Parathyroid adenoma (tissue), 2 donors: Measurements from ENCODE around the gene ACAP3.

Experiments
- H2AFZ ChIP-seq: fragments of 300-600 bp; sonication (generic); one replicate; pipeline ENCODE4 v1.7.0; 2017; ENCODE audit warnings: antibody characterized with exemption, mild to moderate bottlenecking
- H3K27ac ChIP-seq: fragments of 300-600 bp; sonication (generic); one replicate; pipeline ENCODE4 v1.7.0; 2017
- H3K27me3 ChIP-seq: fragments of 300-600 bp; sonication (generic); one replicate; pipeline ENCODE4 v1.7.0; 2017; ENCODE audit warnings: low read length; ENCODE audit not compliant: control insufficient read depth, insufficient read depth
- H3K36me3 ChIP-seq: fragments of 300-600 bp; sonication (generic); one replicate; pipeline ENCODE4 v1.7.0; 2017; ENCODE audit warnings: low read length; ENCODE audit not compliant: control insufficient read depth, insufficient read depth
- H3K4me1 ChIP-seq: fragments of 300-600 bp; sonication (generic); one replicate; pipeline ENCODE4 v1.7.0; 2017; ENCODE audit warnings: control low read depth
- H3K4me2 ChIP-seq: fragments of 300-600 bp; sonication (generic); one replicate; pipeline ENCODE4 v1.7.0; 2017; ENCODE audit warnings: low read length
- H3K4me3 ChIP-seq: fragments of 300-600 bp; sonication (generic); one replicate; pipeline ENCODE4 v1.7.0; 2017; ENCODE audit warnings: low read depth, low read length
- H3K79me2 ChIP-seq: fragments of 300-600 bp; sonication (generic); one replicate; pipeline ENCODE4 v1.7.0; 2017; ENCODE audit warnings: control low read depth
- H3K9ac ChIP-seq: fragments of 300-600 bp; sonication (generic); one replicate; pipeline ENCODE4 v1.7.0; 2017; ENCODE audit warnings: mild to moderate bottlenecking
- H3K9me3 ChIP-seq: fragments of 300-600 bp; sonication (generic); one replicate; pipeline ENCODE4 v1.7.0; 2017; ENCODE audit warnings: low read length; ENCODE audit not compliant: control insufficient read depth
- CTCF ChIP-seq: fragments of 300-600 bp; sonication (generic); IDR thresholded peaks from one replicate; pipeline ENCODE4 v1.7.0; 2017; ENCODE audit warnings: antibody characterized with exemption, mild to moderate bottlenecking
- donor health status: primary hyperparathyroidism.

Gene ACAP3

DNA sequence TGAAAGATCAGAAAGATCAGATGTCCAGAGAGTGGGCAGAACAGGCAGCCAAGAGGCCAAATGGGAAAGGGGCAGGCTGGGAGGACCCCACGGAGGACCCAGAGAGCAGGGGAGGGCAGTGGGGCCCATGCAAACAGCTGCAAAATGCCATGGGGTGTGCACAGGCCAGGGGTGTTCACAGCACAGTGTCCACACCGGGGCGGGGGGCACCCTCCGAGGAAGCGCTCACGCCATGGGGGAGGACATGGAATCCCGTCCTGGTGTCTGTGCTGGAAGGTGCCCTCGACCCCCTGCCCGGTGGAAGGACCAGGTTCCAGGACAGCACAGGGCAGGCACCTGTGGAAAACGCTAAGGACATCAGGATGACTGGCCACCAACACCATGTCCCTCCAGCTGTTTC is 15.2 kb upstream of the ACAP3 start:
- no peak overlapping the region for H2AFZ ChIP-seq
- H3K79me2 ChIP-seq = peaks cover 22% of the 10 kb centered on the region
- no peaks in the 10 kb centered on the region for H3K36me3 ChIP-seq
- no peak for TF ChIP-seq CTCF
- no peaks in the 10 kb centered on the region for H3K9me3 ChIP-seq
- no peak overlapping the region for H3K9ac ChIP-seq
- peaks cover 5% of the 10 kb centered on the region for H3K4me1 ChIP-seq
- no peaks in the 10 kb centered on the region for H3K27me3 ChIP-seq
- no peak overlapping the region for H3K4me2 ChIP-seq
- no peak overlapping the region for H3K4me3 ChIP-seq
- no peak overlapping the region for H3K27ac ChIP-seq

GRCh38 chr1:1322418-1322817 is 14.7 kb upstream of the ACAP3 start:
- no peak for TF ChIP-seq CTCF
- peaks cover 22% of the 10 kb centered on the region for H3K79me2 ChIP-seq
- no peak overlapping the region for H3K9ac ChIP-seq
- H3K4me2 ChIP-seq = no peak overlapping the region
- H2AFZ ChIP-seq = no peak overlapping the region
- no peak overlapping the region for H3K27ac ChIP-seq
- peaks cover 5% of the 10 kb centered on the region for H3K4me1 ChIP-seq
- no peaks in the 10 kb centered on the region for H3K27me3 ChIP-seq
- H3K9me3 ChIP-seq = no peaks in the 10 kb centered on the region
- H3K36me3 ChIP-seq = no peaks in the 10 kb centered on the region
- no peak overlapping the region for H3K4me3 ChIP-seq

DNA sequence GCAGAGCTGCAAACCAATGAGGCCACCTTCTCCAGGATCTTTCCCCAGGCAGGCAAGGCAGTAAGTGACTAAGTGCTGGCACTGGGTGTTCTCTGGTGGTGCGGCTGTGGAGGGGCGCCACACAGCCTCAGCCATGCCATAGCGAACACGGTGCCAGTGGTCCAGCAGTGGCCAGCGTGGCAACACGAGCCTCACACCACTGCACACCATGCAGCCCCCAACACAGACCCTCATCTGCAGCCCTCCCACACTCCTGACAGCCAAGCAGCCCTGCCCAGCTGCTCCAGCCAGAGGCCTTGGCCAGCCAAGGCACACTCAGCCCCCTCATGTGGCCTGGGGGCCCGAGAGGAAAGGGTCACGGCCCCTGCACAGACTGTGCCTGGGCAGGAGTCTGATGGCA is 13.7 kb upstream of the ACAP3 start:
- Histone ChIP-seq H3K4me3 (no peak overlapping the region), H3K4me1 (peaks cover 5% of the 10 kb centered on the region), H2AFZ (no peak overlapping the region), H3K9me3 (no peaks in the 10 kb centered on the region), H3K27ac (no peak overlapping the region), H3K79me2 (peaks cover 22% of the 10 kb centered on the region), H3K4me2 (no peak overlapping the region), H3K9ac (no peak overlapping the region), H3K36me3 (no peaks in the 10 kb centered on the region), H3K27me3 (no peaks in the 10 kb centered on the region)
- no peak for TF ChIP-seq CTCF

GRCh38 chr1:1320666-1321448 is 13.1 kb upstream of the ACAP3 start:
- peaks cover 2% of the 10 kb centered on the region for H3K4me1 ChIP-seq
- H3K79me2 ChIP-seq = peaks cover 22% of the 10 kb centered on the region
- H3K9ac ChIP-seq = no peak overlapping the region
- no peak overlapping the region for H3K4me2 ChIP-seq
- no peaks in the 10 kb centered on the region for H3K9me3 ChIP-seq
- no peaks in the 10 kb centered on the region for H3K36me3 ChIP-seq
- H2AFZ ChIP-seq = no peak overlapping the region
- H3K27ac ChIP-seq = no peak overlapping the region
- H3K27me3 ChIP-seq = no peaks in the 10 kb centered on the region
- TF ChIP-seq CTCF = no peak
- no peak overlapping the region for H3K4me3 ChIP-seq

DNA sequence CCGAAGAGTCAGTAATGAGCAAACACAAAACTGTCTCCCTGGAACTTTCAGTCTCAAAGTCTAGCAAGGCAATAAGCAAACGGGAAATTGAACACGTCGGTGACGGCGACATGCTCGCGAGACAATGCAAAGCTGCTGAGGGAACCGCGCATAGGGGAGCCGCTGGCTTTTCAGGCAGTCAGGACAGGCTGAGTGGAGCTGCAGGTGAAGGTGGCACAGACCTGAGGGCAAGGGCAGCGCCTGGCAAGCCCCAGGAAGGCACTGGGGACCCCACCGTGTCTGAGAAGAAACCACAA is 11.9 kb upstream of the ACAP3 start:
- Histone ChIP-seq H3K79me2 (peaks cover 22% of the 10 kb centered on the region), H3K27me3 (no peaks in the 10 kb centered on the region), H3K4me3 (no peak overlapping the region), H3K27ac (no peak overlapping the region), H3K36me3 (no peaks in the 10 kb centered on the region), H3K4me2 (no peak overlapping the region), H3K9me3 (no peaks in the 10 kb centered on the region), H3K9ac (no peak overlapping the region), H2AFZ (no peak overlapping the region), H3K4me1 (no peaks in the 10 kb centered on the region)
- no peak for TF ChIP-seq CTCF
